ENCODE data around the gene SEPTIN7.
A peak's percentile ranks its signal among the peaks of the same experiment; 100 is the strongest.
"Not testable (repeated sequence)": the region's sequence is repeated elsewhere in the genome, so short reads cannot be mapped to it uniquely, and the experiment has no call there.

SEPTIN7 gene

DNA sequence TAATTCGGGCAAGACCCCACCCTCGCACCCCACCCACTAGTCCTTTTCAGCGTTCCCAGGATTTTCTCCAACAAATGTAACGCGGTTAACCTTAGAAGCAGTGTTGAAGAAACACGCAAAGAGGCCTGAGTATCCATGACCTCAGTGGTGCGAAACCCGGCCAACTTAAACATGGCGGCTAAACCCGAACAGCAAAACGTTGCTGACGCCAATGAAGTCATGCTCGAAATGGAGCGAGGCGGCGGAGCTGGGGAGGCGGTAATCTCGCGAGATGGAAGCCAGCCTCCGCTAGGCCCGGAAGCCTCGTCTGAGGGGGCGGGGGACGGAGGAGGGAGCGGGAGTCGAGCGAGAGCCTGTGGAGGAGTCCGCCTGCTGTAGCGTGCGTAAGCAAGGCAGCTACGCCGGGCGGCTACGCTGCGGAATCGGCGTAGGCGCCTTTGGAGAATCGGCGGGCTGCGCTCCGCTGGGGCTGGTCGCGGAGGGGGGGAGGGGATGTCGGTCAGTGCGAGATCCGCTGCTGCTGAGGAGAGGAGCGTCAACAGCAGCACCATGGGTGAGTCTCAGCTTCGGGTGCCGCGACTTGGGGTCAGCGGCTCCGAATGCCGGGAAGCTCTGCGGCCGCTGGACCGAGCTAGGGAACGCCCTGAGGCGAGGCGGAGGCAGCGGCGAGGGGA, at the start of gene SEPTIN7:
SEPTIN7 (plus strand) TSS at position 340 of the 674 bp plus-strand sequence; CDS start at position 493, 153 bp downstream.
- intact Hi-C loops (cut with DNase I) = loop anchor here (2.0 to 5.0 kb wide), 2 partner anchors 92 to 106 kb away; no protein-coding TSS in a partner anchor
- DNase-seq = peak; percentile 96 to 100 (median 99)

DNA sequence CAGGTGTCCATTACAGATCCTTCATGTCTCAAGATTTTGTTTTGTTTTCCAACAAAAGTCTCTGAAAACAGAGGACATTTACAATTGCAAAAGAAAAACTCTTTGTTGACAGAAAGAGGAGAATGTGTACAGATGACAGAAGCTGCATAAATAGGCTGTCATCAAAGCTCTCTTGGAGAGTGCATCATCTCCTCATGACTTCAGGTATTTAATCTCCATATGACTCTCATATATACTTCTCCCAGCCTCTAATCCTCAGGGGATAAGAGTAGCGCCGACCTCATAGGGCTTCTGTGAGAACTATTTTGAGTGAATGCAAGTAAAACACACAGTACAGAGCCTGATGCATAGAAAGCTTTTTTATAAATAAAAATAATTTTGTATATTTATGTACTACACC, 48.1 kb upstream of the SEPTIN7 start:
- intact Hi-C loops (cut with DNase I) = no loop called here
- DNase-seq = no peak

GRCh38 chr7:35753761-35754603, 46.9 kb upstream of the SEPTIN7 start:
- intact Hi-C loops (cut with DNase I) = loop anchor here (2.0 kb wide), 1 partner anchor 21 kb away; no protein-coding TSS in a partner anchor

DNA sequence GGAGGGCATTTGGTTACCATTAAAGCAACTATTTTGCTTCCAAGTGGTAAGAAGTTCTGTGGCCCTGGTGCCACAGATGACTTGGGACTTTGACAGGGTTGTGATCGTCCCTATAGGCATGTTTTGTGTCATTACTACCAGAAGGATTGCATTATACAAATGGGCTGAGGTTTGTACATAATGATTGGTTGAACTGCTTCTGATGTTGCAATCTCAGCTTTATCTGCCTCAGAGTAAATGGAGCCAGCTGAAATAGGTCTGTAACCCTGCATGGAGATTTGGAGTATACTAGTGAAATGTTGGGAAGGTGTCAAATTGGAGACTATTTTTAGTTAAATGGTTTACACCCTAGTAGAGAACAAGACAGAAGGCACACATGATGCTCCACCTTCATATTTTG, 46.1 kb upstream of the SEPTIN7 start:
- DNase-seq = no peak
- intact Hi-C loops (cut with DNase I) = loop anchor here (2.0 kb wide), 1 partner anchor 20 kb away; no protein-coding TSS in a partner anchor

More at GRCh38 chr7:35753761-35754603, 46.9 kb upstream of the SEPTIN7 start:
- DNase-seq = peak in 1 of 10 donors; percentile 23

- intact Hi-C loops (cut with DNase I) = loop anchor here (2.0 kb wide), 1 partner anchor 19 kb away; no protein-coding TSS in a partner anchor
- no peak for DNase-seq
These were observed 45.1 kb upstream of the SEPTIN7 start for GRCh38 chr7:35755711-35756110.

DNA sequence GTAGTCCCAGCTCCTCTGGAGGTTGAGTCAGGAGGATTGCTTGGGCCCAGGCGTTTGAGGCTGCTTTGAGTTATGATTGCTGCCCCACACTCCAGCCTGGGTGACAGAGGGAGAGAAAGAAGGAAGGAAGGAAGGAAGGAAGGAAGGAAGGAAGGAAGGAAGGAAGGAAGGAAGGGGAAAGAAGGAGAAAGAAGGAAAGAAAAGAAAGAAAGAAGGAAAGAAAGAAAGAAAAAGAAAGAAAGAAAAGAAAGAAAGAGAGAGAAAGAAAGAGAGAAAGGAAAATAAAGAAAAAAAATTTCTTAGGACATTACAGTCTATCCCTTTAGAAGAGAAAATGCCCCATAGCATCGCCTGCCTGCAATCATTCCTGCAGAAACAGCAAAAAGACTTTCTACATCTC, 44.4 kb upstream of the SEPTIN7 start:
- DNase-seq; intact Hi-C loops (cut with DNase I): not testable (repeated sequence)

DNA sequence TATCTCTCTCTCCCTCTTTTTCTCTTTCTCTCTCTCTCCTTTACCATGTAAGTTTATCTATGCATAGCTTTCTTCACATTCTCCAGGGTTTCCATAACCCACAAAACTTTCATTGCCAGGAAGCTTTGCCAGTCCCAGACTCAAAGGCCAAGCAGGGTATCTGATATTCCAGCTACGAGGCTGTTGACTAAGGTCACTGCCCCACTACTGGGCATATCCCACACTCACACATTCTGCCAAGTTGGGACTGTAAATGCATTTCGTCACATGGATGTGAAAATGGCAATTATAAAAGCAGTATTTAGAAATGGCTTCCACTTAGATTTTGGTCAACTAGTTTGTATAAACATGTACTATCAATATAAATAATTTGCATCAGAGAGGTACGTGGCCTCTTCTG, 43.3 kb upstream of the SEPTIN7 start:
- intact Hi-C loops (cut with DNase I) = no loop called here
- no peak for DNase-seq

DNA sequence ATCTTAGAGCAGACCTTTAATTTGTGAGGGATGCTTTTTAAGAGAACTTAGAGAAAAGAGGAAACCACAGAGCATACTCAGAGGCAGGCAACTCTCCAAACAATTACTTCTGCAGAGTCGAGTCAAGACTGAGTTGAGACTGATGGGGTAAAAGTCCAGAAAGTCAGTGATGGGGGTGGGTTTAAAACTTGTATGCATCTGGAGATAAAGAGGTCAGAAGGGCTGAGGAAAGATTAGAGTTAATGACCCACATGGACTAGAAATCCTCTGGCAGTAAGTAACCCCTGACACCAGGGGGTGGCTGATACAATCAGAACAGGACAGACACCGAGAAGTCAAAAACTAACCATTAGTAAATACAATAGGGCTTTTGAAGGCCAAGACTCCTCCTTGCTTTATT, 42.4 kb upstream of the SEPTIN7 start:
- intact Hi-C loops (cut with DNase I) = no loop called here
- DNase-seq = no peak

GRCh38 chr7:35760143-35760745, 40.6 kb upstream of the SEPTIN7 start:
- DNase-seq = no peak
- intact Hi-C loops (cut with DNase I) = no loop called here

DNA sequence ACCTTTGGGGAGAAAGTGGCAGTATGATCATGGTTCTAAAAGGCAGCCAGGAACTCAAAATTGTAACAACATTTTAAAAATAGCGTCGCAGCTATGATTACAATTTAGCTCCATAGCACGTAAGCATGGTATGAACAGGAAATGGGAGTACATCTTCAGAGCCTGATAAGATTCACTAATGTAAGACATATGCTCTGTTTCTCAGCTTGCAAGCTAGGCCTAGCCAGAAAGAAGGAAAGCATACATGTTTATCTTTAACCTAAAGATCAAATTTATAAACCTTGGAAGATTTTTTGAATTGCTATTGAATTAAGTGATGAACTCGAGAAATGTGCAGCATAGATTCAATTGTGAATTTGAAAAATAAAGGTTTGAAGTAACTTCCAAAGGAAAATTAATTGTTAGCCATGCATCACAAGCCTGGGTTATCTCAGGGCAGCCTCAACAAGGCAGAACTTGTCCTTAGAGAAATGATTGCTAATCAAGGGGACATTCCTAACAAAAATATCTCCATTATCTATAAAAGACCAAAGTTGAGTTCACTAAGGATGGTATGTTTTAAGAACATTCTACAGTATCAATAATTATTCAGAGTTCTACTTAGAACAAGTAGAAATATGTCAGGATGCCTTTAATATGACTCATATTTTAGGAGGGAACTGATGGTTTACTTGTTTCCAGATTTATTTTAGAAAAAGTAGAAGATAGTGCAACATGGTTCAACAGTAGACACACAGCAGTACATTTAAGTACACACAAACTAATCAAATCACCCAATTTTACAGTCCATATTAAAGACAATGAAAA, 38.8 kb upstream of the SEPTIN7 start:
- DNase-seq = no peak
- intact Hi-C loops (cut with DNase I) = no loop called here

GRCh38 chr7:35762781-35763180, 38.1 kb upstream of the SEPTIN7 start:
- intact Hi-C loops (cut with DNase I) = no loop called here

GRCh38 chr7:35768346-35768745, 32.5 kb upstream of the SEPTIN7 start:
- intact Hi-C loops (cut with DNase I) = no loop called here
- peak in 9 of 10 donors; percentile 33 to 94 (median 56) for DNase-seq

More at GRCh38 chr7:35762781-35763180, 38.1 kb upstream of the SEPTIN7 start:
- DNase-seq = no peak

- intact Hi-C loops (cut with DNase I) = no loop called here
These were observed 29.1 kb upstream of the SEPTIN7 start for GRCh38 chr7:35771776-35772175.

GRCh38 chr7:35773994-35774393, 26.9 kb upstream of the SEPTIN7 start:
- intact Hi-C loops (cut with DNase I) = loop anchor here (2.0 kb wide), 1 partner anchor 19 kb away; no protein-coding TSS in a partner anchor
- no peak for DNase-seq

More at GRCh38 chr7:35771776-35772175, 29.1 kb upstream of the SEPTIN7 start:
- no peak for DNase-seq

DNA sequence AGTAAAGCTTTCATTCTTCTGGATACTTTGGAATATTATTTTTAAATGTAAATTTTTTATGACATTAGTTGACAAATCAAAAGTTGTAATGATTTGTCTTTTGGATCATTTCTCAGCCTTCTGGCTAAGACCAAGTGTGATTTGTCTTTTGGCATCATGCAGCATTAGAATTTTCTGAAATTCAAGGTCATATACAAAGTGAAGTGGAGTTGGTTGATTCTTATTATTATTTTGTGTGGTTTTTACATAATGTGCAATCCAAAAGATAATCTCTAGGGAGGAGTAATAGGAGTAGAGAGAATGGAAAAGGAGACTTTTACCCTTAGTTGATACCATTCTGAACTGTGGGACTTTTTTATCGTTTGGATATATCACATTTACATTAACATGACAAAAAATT, 24.2 kb upstream of the SEPTIN7 start:
- intact Hi-C loops (cut with DNase I) = no loop called here
- no peak for DNase-seq

- DNase-seq = no peak
- intact Hi-C loops (cut with DNase I) = no loop called here
These were observed 23.7 kb upstream of the SEPTIN7 start for GRCh38 chr7:35777121-35777520.

DNA sequence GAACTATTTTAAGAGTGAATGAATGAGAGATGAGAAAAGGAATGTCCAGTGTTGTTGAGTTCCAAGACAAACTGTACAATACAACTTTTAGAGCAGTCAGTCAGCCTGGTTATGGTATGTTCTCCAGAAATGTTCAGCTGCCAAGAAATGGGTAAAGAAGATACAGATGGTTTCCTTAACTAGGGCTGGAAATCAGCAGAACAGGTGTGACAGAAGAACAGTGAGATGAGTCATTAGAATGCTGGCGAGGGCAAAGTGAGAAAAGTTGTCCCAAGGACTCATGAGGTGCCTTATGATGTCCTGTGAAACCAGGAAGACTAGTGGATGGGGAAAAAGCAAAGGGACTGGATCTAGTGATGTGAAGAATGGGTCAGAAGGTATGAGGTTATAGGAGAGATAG, 20.8 kb upstream of the SEPTIN7 start:
- intact Hi-C loops (cut with DNase I) = no loop called here
- DNase-seq = no peak

- peak in 2 of 10 donors; percentile 39 to 73 for DNase-seq
- intact Hi-C loops (cut with DNase I) = no loop called here
These were observed 19.6 kb upstream of the SEPTIN7 start for GRCh38 chr7:35781200-35781701.

DNA sequence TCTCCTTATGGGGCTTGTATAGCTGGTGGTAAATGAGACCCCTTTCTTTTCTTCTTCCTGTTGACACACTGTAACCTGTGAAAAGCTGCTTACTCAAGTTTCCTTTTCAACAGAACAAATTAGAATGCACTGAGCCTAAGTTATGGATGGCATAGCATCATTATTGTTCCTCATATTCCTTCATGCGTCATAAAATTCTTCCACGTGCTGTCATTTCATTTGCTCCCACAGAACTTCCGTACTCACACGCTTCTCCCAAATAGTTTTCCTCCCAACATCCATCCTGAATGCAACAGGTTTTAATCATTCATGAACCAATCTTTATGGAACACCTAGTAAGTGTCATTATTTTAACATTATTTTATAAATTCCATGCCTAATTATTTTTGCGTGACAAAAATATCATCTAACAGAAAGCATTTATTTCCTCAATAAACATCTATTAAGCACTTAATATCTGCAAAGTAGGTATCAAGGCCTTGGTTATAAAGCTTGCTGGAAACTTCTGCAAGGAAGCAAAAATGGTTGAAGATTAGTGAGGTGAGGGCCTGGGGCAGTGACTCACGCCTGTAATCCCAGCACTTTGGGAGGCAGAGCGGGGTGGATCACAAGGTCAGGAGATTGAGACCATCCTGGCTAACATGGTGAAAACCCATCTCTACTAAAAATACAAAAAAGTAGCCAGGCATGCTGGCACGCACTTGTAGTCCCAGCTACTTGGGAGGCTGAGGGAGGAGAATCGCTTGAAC, 18.9 kb upstream of the SEPTIN7 start:
- intact Hi-C loops (cut with DNase I) = no loop called here
- no peak for DNase-seq
